ENCODE data around the gene RBL1.

GRCh38 chr20:37042986-37043972 lies 52.5 kb downstream of the RBL1 start:
- TF ChIP-seq POLR2A (IDR thresholded peaks at IDR 0.05) (no peak), CTCF (IDR thresholded peaks at IDR 0.05) (no peak), EP300 (IDR thresholded peaks at IDR 0.05) (no peak), POLR2AphosphoS5 (IDR thresholded peaks at IDR 0.05) (no peak)
